T-helper 2 cell treated with Interferon-gamma antibody and Interleukin-4, amounts not matched to agents 5 μg/mL and 100 μg/mL, for 36 hours (primary cell): ENCODE measurements around the gene ANKH.
A peak's percentile ranks its signal among the peaks of the same experiment; 100 is the strongest.

Experiments used
- DNase-seq: peaks from one replicate; pipeline ENCODE4 v3.0.0; 2021; ENCODE audit warnings: low spot score
- H3K27ac Mint-ChIP-seq: one replicate; pipeline ENCODE4 v1.8.0; 2021; ENCODE audit warnings: mild to moderate bottlenecking, mixed read lengths
- H3K27me3 Mint-ChIP-seq: one replicate; pipeline ENCODE4 v1.8.0; 2021; ENCODE audit warnings: low read depth, mixed read lengths
- H3K36me3 Mint-ChIP-seq: one replicate; pipeline ENCODE4 v1.8.0; 2021; ENCODE audit warnings: low read depth, mixed read lengths
- H3K4me1 Mint-ChIP-seq: one replicate; pipeline ENCODE4 v1.8.0; 2021; ENCODE audit warnings: low read depth, mixed read lengths
- H3K4me3 Mint-ChIP-seq: one replicate; pipeline ENCODE4 v1.8.0; 2022; ENCODE audit warnings: mild to moderate bottlenecking, moderate library complexity, mixed read lengths
- H3K9me3 Mint-ChIP-seq: one replicate; pipeline ENCODE4 v1.8.0; 2021; ENCODE audit warnings: mixed read lengths

Gene ANKH

DNA sequence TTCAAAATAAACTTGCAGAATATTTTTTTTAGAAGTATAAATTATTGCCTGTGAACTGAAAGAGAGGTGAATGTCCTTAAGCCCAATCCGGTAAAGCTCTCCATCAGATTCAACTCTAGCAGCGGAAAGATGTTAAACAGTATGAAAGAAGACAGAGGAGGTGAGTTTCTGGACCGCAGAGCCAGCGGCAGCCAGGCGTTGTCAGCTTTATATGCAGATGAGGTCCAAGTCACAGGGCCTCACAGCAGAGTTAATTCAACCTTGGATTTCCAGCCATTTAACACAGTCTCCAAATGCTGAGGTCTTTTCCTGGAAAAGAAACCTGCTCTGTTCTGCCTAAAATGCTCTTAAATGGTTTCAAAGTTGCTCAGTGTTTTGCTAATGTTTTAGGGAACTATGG, 131.6 kb downstream of the ANKH start:
- Mint-ChIP-seq H3K4me3 (no peak overlapping the region), H3K36me3 (peaks cover 29% of the 10 kb centered on the region), H3K27me3 (no peaks in the 10 kb centered on the region), H3K4me1 (peaks cover 19% of the 10 kb centered on the region), H3K9me3 (no peaks in the 10 kb centered on the region), H3K27ac (no peak overlapping the region)
- no peak for DNase-seq

DNA sequence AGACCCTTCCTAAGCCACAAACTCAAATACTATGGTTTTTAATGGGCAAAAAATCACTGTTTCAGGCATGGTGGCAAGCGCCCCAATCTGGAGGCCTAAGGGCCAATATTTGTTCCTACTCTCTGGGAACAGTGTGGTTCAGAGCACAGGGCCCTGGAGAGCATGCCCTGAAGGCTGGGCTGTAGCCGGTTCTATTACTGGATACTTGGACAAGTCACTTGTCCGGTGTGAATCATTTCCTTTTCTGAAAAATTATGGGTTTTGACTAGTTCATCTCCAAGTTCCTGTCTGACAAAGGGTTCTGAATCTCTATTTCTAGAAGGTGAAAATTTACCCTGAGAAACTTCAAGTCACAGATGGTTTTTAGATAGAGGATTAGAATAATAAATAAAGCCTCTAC, 132.0 kb downstream of the ANKH start:
- Mint-ChIP-seq H3K9me3 (no peaks in the 10 kb centered on the region), H3K27ac (no peak overlapping the region), H3K36me3 (peaks cover 29% of the 10 kb centered on the region), H3K4me1 (peaks cover 19% of the 10 kb centered on the region), H3K27me3 (no peaks in the 10 kb centered on the region), H3K4me3 (no peak overlapping the region)
- no peak for DNase-seq

DNA sequence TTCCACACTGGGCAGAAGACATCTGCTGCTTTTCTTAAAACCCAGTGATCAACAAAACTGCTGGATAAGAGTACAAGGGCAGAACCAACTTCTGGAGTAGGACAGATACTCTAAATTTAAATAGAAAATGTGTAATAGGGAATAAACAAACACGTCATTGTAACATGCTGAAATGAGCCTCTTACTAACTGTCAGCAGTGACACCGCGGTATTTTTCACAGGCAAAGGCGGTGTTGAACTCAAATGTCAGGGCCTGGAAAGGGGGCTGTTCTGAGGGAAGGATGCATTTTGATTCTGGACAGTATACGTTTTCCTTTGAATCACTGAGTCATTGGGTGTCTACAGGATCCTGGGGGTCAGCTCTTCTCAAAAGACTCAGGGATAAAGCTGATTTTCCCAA, 133.5 kb downstream of the ANKH start:
- peaks cover 27% of the 10 kb centered on the region for H3K36me3 Mint-ChIP-seq

DNA sequence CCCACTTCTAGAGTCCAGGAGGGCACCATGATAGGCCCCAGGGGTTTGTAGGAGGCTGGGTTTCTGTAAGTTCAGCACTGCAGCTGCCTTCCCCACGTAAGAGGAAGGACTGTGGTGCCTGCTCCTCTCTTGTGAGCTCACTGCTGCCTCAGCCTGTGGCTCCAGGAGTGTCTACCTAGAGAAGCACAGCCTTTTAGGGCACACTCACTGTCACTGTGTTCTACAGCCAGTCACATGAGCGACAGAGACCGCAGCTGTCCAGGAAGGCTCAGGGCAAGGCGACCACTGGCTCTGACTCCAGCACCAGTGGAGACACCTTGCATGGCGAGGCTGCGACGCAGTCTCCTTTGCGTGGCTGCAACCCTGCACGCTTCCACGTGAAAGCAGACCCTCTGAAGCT, 134.3 kb downstream of the ANKH start:
- peaks cover 20% of the 10 kb centered on the region for H3K36me3 Mint-ChIP-seq
- no peaks in the 10 kb centered on the region for H3K27me3 Mint-ChIP-seq
- no peak overlapping the region for H3K27ac Mint-ChIP-seq
- no peaks in the 10 kb centered on the region for H3K9me3 Mint-ChIP-seq
- DNase-seq: no peak
- H3K4me3 Mint-ChIP-seq: no peak overlapping the region
- peaks cover 11% of the 10 kb centered on the region for H3K4me1 Mint-ChIP-seq

More for the DNA sequence above, 133.5 kb downstream of the ANKH start:
- DNase-seq: no peak
- peaks cover 14% of the 10 kb centered on the region for H3K4me1 Mint-ChIP-seq
- no peaks in the 10 kb centered on the region for H3K9me3 Mint-ChIP-seq
- H3K27me3 Mint-ChIP-seq: no peaks in the 10 kb centered on the region
- no peak overlapping the region for H3K27ac Mint-ChIP-seq
- H3K4me3 Mint-ChIP-seq: no peak overlapping the region

DNA sequence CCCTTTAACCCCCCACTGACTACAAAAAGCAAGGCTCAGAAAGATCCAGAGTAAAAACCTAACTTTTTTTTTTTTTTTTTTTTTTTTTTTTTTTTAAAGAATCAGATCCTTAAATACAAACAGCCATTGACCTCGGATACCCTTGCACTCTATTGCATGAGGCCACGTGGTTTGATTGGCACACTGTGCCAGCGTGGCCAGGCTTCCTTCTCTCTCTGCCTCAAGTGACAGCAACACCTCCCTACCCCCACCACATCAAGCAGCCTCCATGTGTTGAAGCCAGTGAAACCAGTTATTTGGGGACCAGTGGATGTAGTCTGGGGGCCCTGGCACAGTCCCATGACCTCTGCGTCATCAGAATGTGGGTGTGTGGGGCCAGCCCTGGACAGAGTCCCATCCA, 135.6 kb downstream of the ANKH start:
- no peak overlapping the region for H3K4me3 Mint-ChIP-seq
- DNase-seq: no peak
- H3K27ac Mint-ChIP-seq: no peak overlapping the region
- H3K4me1 Mint-ChIP-seq: no peaks in the 10 kb centered on the region
- peaks cover 13% of the 10 kb centered on the region for H3K36me3 Mint-ChIP-seq
- no peaks in the 10 kb centered on the region for H3K9me3 Mint-ChIP-seq
- H3K27me3 Mint-ChIP-seq: no peaks in the 10 kb centered on the region

DNA sequence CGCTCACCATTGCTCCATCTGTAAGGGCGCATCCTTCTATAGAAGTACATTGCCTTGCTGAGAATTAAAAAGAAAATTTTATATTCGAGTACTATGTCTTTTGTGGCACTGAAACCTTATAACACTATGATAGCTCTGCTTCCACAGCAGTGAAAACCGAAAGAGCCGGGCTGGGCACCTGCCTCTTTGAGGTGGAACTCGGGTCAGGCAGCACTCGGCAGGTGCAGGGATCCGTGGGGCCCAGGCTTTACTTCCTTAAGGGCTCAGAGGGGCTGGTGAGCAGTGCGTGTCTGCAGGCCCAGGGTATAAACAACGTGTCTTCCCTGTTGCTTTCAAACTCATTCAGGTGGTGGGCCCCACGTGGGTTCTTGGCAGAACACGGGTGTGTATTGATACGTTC, 137.2 kb downstream of the ANKH start:
- H3K36me3 Mint-ChIP-seq: peaks cover 10% of the 10 kb centered on the region
- no peaks in the 10 kb centered on the region for H3K9me3 Mint-ChIP-seq
- no peak overlapping the region for H3K27ac Mint-ChIP-seq
- no peak overlapping the region for H3K4me3 Mint-ChIP-seq
- H3K4me1 Mint-ChIP-seq: no peaks in the 10 kb centered on the region
- no peak for DNase-seq
- H3K27me3 Mint-ChIP-seq: no peaks in the 10 kb centered on the region

DNA sequence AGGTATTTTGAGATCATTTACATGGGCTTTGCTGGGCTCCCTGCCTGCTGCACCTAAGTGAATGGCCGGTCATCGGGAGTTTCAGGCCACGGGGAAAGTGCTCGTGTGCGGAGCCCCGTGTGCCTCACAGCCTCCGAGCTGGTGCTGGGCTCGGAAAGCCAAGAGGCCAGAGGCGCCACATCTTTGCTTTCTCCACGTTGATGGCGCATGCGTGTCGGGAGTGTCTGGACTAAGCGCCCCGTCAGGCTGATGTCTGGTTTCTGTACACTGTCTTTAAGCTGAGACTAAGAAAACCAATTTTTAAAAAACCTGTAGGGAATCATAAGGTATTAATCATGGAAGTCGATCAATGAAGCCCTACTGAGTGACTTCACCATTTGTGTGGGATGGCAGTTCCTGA, 137.9 kb downstream of the ANKH start:
- Mint-ChIP-seq H3K27me3 (no peaks in the 10 kb centered on the region), H3K4me1 (no peaks in the 10 kb centered on the region), H3K9me3 (no peaks in the 10 kb centered on the region), H3K27ac (no peak overlapping the region), H3K4me3 (no peak overlapping the region), H3K36me3 (peaks cover 8% of the 10 kb centered on the region)
- DNase-seq: no peak

DNA sequence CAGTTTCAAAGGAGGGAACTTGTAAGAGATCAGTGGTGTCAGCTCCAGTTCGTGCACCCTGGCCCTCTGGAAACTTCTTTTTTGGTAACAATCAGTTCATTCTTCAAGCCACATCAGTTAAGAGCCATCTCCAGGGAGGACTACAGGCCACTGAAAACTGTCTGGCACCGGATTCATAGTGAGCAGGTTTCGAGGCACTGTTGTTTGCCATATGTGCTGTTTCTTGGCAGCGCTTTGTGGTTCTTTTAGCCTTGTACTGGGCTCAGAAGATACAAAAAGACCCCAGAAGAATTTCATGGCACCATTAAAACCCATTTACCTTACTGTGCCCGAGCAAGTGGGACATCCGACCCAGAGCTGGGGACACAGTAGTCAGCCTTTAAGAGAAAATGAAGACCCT, 138.6 kb downstream of the ANKH start:
- H3K36me3 Mint-ChIP-seq: peaks cover 5% of the 10 kb centered on the region
- no peak overlapping the region for H3K27ac Mint-ChIP-seq
- H3K9me3 Mint-ChIP-seq: no peaks in the 10 kb centered on the region
- DNase-seq: no peak
- H3K4me1 Mint-ChIP-seq: no peaks in the 10 kb centered on the region
- no peaks in the 10 kb centered on the region for H3K27me3 Mint-ChIP-seq
- H3K4me3 Mint-ChIP-seq: no peak overlapping the region

DNA sequence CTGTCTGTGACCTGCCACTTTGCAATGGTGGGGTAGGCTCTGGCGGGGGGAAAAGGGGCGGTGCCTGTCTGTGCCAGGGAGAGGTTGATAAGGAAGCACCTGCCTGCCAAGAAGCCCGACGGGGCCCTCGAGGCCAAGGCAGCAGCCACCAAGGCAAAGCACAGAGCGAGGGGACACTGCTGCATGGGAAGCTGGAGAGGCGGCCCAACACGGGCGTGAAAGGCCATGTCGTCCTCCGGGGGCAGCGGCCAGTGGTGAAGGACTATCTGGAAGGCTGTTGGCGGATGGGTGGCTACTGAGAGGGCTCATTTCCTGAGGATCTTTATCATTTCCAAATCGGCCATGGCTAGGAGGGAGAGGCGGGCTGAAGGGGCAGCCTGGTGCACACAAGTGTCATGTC, 140.7 kb downstream of the ANKH start:
- H3K27ac Mint-ChIP-seq: no peak overlapping the region
- H3K27me3 Mint-ChIP-seq: no peaks in the 10 kb centered on the region

DNA sequence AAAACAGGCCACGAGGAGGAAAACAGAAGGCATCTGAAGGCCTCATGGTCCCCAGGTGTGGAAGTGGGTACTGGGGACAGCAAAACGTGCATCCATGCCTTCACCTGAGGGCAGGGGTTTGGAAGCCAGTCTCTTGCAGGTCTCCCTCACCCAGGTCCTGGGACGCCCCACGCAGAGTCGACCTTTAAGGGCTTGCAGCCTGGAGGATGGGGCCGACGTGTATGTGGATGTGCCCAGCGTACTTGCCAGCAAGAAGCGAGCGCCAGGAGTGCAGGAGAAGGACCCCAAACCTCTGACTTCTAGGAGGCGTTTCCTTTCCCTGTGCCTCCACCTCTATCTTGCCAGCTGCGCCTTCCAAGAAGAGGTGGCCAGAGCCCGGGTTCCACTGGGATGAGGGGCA, 141.1 kb downstream of the ANKH start:
- no peak overlapping the region for H3K27ac Mint-ChIP-seq

More for the DNA sequence above, 140.7 kb downstream of the ANKH start:
- no peak overlapping the region for H3K4me3 Mint-ChIP-seq
- H3K9me3 Mint-ChIP-seq: no peaks in the 10 kb centered on the region
- H3K36me3 Mint-ChIP-seq: peaks cover 10% of the 10 kb centered on the region
- DNase-seq: no peak
- peaks cover 2% of the 10 kb centered on the region for H3K4me1 Mint-ChIP-seq

DNA sequence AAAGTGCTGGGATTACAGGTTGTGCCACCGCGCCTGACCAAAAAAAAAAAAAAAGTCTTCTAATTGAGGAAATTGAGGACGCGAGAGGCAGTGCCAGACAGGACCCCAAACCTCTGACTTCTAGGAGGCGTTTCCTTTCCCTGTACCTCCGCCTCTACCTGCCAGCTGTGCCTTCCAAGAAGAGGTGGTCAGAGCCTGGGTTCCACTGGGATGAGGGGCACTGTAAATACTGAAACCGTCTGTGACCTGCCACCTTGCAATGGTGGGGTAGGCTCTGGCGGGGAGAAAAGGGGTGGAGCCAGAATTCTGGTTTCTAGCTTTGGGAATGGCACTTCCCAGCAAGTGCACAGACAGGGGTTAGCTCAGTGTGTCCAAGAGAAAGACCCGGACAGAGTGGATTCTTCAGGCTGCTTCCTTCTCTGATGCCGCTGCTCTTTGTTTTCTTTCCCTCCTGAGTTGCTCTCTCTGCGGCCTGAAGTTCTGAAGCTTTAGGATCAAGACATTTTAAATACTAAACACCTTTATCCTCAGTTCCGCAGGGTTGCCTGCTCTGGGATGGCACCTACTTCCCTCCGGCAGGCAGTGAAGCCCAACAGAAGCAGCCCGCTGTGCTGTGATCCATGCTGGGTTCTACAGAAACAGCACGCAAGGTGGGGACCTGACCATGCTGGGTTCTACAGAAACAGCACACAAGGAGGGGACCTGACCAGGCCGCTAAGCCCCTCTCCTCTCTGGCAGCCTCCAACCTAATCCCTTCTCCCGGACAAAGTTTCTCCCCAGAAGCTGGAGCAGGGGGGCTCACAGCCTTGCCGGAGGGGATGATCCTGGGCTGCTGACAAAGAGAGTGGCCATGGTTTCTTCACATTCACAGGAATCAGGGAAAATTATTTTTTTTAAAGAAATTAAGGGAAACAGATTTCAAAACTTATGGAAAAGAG, 141.9 kb downstream of the ANKH start:
- H3K27ac Mint-ChIP-seq: no peak overlapping the region
- no peaks in the 10 kb centered on the region for H3K27me3 Mint-ChIP-seq
- no peak overlapping the region for H3K4me3 Mint-ChIP-seq
- no peaks in the 10 kb centered on the region for H3K9me3 Mint-ChIP-seq
- DNase-seq: no peak
- peaks cover 19% of the 10 kb centered on the region for H3K36me3 Mint-ChIP-seq
- H3K4me1 Mint-ChIP-seq: peaks cover 2% of the 10 kb centered on the region

More for the DNA sequence above, 141.1 kb downstream of the ANKH start:
- Mint-ChIP-seq H3K4me3 (no peak overlapping the region), H3K36me3 (peaks cover 13% of the 10 kb centered on the region), H3K4me1 (peaks cover 2% of the 10 kb centered on the region), H3K9me3 (no peaks in the 10 kb centered on the region), H3K27me3 (no peaks in the 10 kb centered on the region)
- no peak for DNase-seq

DNA sequence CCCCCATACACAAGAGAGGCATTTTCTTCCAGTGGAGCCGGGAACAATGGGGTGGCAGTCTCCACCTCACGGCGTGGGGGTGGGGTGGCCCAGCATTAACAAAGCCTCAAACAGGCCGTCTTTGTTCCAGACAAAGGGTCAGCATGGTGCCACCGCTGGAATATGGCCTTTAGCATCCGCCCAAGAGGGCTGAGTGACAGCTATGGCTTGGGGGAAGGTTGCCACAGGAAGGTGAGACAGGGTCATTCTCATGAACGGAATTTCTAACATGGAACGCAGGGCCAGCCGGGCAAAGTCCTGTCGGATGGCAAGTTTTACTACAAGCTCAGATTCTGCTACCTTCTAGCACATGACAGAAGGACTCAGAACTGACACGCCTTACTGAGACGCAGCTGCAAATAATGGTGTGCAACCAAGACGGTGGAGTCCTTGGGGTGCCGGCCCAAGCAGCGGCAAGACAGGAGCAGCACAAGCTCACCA, 143.1 kb downstream of the ANKH start:
- Mint-ChIP-seq H3K36me3 (peaks cover 26% of the 10 kb centered on the region), H3K4me3 (no peak overlapping the region), H3K27ac (no peak overlapping the region), H3K4me1 (peaks cover 2% of the 10 kb centered on the region), H3K27me3 (no peaks in the 10 kb centered on the region), H3K9me3 (no peaks in the 10 kb centered on the region)
- no peak for DNase-seq

DNA sequence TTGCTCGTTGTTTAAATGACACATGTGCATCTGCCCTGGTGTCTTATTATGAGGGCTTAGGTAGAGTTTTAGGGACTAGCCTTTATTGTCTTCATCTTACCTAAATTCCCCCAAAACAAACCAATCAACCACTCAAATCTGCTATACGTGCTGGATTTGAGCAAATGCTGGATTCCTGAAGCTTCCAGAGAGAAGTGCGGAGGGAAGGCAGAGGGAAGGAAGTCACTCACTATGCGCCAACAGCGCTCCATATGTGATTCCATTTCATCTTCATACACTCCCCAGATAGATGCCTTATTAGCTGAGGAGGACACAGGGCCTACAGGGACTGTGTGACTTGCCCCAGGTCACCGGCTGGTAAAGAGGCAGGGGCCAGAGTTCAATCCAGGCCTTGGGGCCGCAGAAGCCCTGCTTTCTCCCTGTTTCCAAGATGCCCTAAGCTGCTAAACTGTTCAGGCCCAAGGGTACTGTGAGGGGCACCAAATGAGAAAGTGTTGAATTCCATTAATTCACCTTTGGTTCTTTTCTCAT, 143.6 kb downstream of the ANKH start:
- H3K9me3 Mint-ChIP-seq: no peaks in the 10 kb centered on the region
- H3K27ac Mint-ChIP-seq: no peak overlapping the region
- H3K27me3 Mint-ChIP-seq: no peaks in the 10 kb centered on the region
- H3K4me3 Mint-ChIP-seq: no peak overlapping the region
- H3K4me1 Mint-ChIP-seq: peaks cover 2% of the 10 kb centered on the region
- peaks cover 28% of the 10 kb centered on the region for H3K36me3 Mint-ChIP-seq
- no peak for DNase-seq

DNA sequence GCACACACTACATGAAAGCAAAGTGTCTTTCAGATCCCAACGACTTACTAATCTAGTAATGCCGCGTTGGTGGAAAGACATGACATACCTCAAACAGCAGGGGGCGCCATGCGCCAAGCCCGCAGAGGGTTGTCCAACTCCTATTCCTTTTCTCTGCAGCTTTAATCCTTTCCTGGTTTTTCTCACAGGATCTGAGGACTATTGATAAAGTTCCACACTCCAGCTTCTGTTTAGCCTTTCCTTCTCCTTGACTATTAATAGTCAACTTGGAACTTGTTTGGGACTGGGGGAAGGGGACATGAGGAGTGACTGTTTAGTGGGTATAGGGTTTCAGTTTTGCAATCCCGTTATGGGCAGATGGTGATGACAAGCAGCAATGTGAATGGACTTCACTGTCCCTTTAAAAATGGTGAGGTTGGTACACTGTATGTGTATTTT, 144.1 kb downstream of the ANKH start:
- no peak overlapping the region for H3K4me3 Mint-ChIP-seq
- no peak overlapping the region for H3K27ac Mint-ChIP-seq
- H3K9me3 Mint-ChIP-seq: no peaks in the 10 kb centered on the region
- H3K4me1 Mint-ChIP-seq: peaks cover 2% of the 10 kb centered on the region
- no peaks in the 10 kb centered on the region for H3K27me3 Mint-ChIP-seq
- H3K36me3 Mint-ChIP-seq: peaks cover 33% of the 10 kb centered on the region
- DNase-seq: peak; percentile 57
